ENCODE results near the gene ECT2L. TPM values are rescaled to one million over a fixed set of nuclear protein-coding genes. Genes with fewer than 3 reads are reported as not detected.
A peak's percentile ranks its signal among the peaks of the same experiment; 100 is the strongest.

The ECT2L gene
- total and polyA plus RNA-seq, 11 donors = 0.19 to 6.0 (median 1.9) TPM

DNA sequence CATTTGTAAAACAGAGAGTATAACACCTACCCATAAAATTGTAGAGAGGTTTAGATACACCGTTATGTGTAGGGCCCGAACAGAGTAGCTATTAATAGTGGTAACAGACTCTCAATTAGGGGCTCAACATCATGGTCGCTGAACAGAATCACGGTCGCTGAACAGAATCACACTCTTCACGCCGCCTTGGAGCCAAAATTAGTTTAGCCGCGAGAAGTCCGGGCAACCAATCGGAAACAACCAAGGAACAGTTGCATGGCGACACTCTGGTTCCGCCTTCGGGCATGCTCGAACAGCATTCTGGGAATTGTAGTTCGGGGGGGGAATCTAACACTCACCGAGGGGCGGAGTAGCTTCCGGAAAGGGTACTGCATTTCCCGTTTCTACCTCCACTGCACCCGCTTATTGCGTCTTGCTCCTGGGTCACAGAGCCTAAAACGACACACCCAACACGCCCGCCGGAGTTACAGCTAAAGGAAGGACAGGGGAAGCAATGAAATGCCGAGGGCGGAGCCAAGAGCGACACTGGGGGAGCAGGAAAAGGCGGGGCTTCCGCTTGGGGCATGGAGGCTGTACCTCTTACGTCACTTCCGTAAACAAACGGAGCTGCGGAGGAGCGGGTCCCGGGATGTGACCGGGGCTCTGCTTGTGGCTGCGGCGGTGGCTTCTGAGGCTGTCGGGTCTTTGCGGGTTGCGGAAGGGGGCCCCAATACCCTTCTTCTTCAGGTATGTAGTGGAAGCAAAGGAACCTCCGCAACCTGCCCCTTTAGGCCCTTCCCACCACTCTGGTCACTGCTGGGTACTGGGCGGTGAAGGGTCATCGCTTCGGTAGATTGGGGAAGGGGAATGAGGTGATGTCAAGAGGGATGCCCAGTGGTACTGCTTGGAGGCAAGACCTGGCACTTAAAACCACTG, 22.5 kb upstream of the ECT2L start, which contains the start of gene CCDC28A:
CCDC28A (plus strand) TSS at position 593 of the 915 bp plus-strand sequence. CDS start 2,352 bp downstream, outside the sequence.
- Histone ChIP-seq H3K27me3 (no peaks in the 10 kb centered on the region), H3K4me3 (peak within 1 kb of the TSS; percentile 64 to 92 (median 82)), H3K4me1 (peaks cover 0 to 23% (median 14%) of the 10 kb centered on the region in 12 donors), H3K36me3 (peaks cover 0 to 29% (median 24%) of the 10 kb centered on the region in 9 donors), H3K9me3 (no peaks in the 10 kb centered on the region), H3K27ac (peak within 1 kb of the TSS; percentile 93 to 99 (median 98))
- peak; percentile 93 to 97 (median 95) for DNase-seq
- TF ChIP-seq, protein P1, sequence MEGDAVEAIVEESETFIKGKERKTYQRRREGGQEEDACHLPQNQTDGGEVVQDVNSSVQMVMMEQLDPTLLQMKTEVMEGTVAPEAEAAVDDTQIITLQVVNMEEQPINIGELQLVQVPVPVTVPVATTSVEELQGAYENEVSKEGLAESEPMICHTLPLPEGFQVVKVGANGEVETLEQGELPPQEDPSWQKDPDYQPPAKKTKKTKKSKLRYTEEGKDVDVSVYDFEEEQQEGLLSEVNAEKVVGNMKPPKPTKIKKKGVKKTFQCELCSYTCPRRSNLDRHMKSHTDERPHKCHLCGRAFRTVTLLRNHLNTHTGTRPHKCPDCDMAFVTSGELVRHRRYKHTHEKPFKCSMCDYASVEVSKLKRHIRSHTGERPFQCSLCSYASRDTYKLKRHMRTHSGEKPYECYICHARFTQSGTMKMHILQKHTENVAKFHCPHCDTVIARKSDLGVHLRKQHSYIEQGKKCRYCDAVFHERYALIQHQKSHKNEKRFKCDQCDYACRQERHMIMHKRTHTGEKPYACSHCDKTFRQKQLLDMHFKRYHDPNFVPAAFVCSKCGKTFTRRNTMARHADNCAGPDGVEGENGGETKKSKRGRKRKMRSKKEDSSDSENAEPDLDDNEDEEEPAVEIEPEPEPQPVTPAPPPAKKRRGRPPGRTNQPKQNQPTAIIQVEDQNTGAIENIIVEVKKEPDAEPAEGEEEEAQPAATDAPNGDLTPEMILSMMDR (IDR thresholded peaks at IDR 0.05) = peak in 1 of 12 donors; percentile 10
- peak in 1 of 2 donors; percentile 60 for TF ChIP-seq POLR2A (IDR thresholded peaks at IDR 0.05)
- peak; percentile 94 to 97 (median 97) for ATAC-seq
- WGBS, 4 donors = 0 to 1% (median 0%) methylated on average over 42 to 47 of the region's 47 CpGs
- intact Hi-C loops (cut with DNase I) = loop anchor here in 1 of 10 donors (5.0 kb wide), 1 partner anchor 351 kb away; no protein-coding TSS in a partner anchor

DNA sequence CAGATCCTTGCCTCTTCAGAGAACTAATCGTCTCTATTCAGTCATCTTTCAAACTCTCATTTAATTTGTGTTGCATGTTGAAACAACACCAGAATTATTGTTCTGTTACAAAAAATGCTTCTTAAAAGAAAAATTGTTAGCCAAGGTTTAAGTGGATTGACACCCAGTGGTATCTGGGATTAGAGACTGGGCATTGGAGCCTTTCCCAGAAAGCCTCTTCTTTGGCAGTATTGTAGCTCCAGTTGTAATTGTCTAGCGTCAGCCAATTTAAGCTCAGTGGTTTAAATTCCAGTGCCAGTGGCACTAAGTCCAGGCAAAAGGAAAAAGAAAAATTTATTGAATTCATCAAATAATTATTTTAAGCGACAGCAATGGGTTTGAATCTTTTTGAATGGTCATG, 21.5 kb upstream of the ECT2L start:
- DNase-seq (no peak), ATAC-seq (peak in 1 of 4 donors; percentile 23)
- Histone ChIP-seq H3K27ac (peak overlapping the region in 11 of 12 donors; percentile 93 to 99 (median 98)), H3K4me3 (peak overlapping the region; percentile 64 to 92 (median 82)), H3K36me3 (peaks cover 0 to 36% (median 24%) of the 10 kb centered on the region in 9 donors), H3K4me1 (peaks cover 0 to 23% (median 14%) of the 10 kb centered on the region in 12 donors), H3K9me3 (no peaks in the 10 kb centered on the region), H3K27me3 (no peaks in the 10 kb centered on the region)
- intact Hi-C loops (cut with DNase I) = loop anchor here in 1 of 10 donors (5.0 kb wide), 1 partner anchor 352 kb away; no protein-coding TSS in a partner anchor
- TF ChIP-seq, protein P1 (IDR thresholded peaks at IDR 0.05) = no peak
- TF ChIP-seq POLR2A (IDR thresholded peaks at IDR 0.05) = no peak
- 17 to 41% (median 22%) methylated on average over 3 of the region's 3 CpGs for WGBS, 4 donors

DNA sequence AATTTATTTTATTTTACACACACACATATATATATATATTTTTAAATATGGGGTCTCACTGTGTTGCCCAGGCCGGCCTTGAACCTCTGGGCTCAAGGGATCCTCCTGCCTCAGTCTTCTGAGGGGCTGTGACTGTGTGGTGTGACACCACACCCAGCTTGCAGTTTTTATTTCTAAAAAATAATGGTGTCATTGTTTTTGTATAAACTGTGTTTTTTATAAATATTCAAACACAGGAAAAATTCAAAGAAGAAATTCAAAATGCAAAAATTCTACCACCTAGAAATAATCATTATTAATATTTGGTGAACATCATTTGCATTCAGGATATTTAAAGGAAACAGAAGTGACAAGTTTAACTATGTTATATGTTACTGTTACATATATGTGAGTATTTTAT, 19.2 kb upstream of the ECT2L start:
- intact Hi-C loops (cut with DNase I) = no loop called here
- H3K27me3 ChIP-seq = no peaks in the 10 kb centered on the region
- WGBS, 4 donors = 91 to 98% (median 94%) methylated on average over 1 of the region's 1 CpG
- H3K4me1 ChIP-seq = peaks cover 0 to 23% (median 14%) of the 10 kb centered on the region in 12 donors
- H3K36me3 ChIP-seq = peaks cover 0 to 59% (median 38%) of the 10 kb centered on the region in 9 donors
- TF ChIP-seq POLR2A (IDR thresholded peaks at IDR 0.05) = no peak
- TF ChIP-seq, protein P1 (IDR thresholded peaks at IDR 0.05) = no peak
- DNase-seq (no peak), ATAC-seq (no peak)
- H3K27ac ChIP-seq = no peak overlapping the region
- no peaks in the 10 kb centered on the region for H3K9me3 ChIP-seq
- no peak overlapping the region for H3K4me3 ChIP-seq

DNA sequence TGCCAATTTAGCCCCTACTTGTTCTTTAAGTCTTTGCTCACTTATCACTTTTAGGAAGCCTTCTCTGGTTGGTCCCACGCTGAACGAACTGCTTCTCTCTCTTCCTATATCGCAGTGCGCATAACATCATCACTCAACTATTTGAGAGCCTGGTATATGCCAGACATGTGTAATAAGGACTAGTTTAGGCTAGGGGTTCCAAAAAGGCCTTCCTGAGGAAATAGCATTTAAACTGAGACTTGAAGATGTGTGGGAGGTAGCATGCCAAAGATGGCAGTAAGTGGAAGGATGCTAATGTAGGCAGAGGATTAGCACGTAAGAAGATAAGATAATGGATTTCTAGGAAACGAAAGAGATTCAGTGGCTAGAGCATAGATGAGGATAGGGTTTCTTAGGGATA, 17.6 kb upstream of the ECT2L start:
- no peak for TF ChIP-seq POLR2A (IDR thresholded peaks at IDR 0.05)
- TF ChIP-seq, protein P1 (IDR thresholded peaks at IDR 0.05) = no peak
- 64 to 74% (median 68%) methylated on average over 6 of the region's 6 CpGs for WGBS, 4 donors
- Histone ChIP-seq H3K27me3 (no peaks in the 10 kb centered on the region), H3K4me3 (no peak overlapping the region), H3K36me3 (peaks cover 0 to 76% (median 55%) of the 10 kb centered on the region in 9 donors), H3K9me3 (no peaks in the 10 kb centered on the region), H3K4me1 (peaks cover 0 to 18% (median 12%) of the 10 kb centered on the region in 12 donors), H3K27ac (no peak overlapping the region)
- ATAC-seq (no peak), DNase-seq (no peak)
- intact Hi-C loops (cut with DNase I) = no loop called here

Data from heart left ventricle (tissue), 16 donors.